DND-41 (cell line): ENCODE results near the gene CDC37.

Experiments used
- ATAC-seq: fragments of 200-7000 bp; cut with Tn5 transposase; 3 replicates; pipeline ENCODE4 v1.9.1; 2021; ENCODE audit warnings: low read depth; ENCODE audit not compliant: insufficient read depth
- DNase-seq: peaks from one replicate; pipeline ENCODE4 v3.0.0-alpha.2; 2020
- H2AFZ ChIP-seq: 2 replicates; pipeline ENCODE4 v1.6.0; 2012; ENCODE audit warnings: low read depth, low read length
- H3K27ac ChIP-seq: 2 replicates; pipeline ENCODE4 v1.5.1; 2012; ENCODE audit warnings: low read length, inconsistent platforms
- H3K27me3 ChIP-seq: fragments of 200-600 bp; sonication (generic); 2 replicates; pipeline ENCODE4 v1.6.0; 2012; ENCODE audit warnings: low read length, mild to moderate bottlenecking, inconsistent platforms; ENCODE audit not compliant: insufficient read depth, poor library complexity
- H3K36me3 ChIP-seq: 2 replicates; pipeline ENCODE4 v1.5.1; 2012; ENCODE audit warnings: low read length, inconsistent platforms; ENCODE audit not compliant: insufficient read depth
- H3K4me1 ChIP-seq: 2 replicates; pipeline ENCODE4 v1.5.1; 2012; ENCODE audit warnings: mild to moderate bottlenecking, low read length; ENCODE audit not compliant: insufficient read depth
- H3K4me2 ChIP-seq: 2 replicates; pipeline ENCODE4 v1.6.0; 2012; ENCODE audit warnings: mild to moderate bottlenecking, moderate library complexity, low read length, inconsistent platforms; ENCODE audit not compliant: insufficient read depth
- H3K4me3 ChIP-seq, 2 experiments: fragments of 200-600 bp in 1 of 2; shearing (Covaris generic) in 1 of 2; 2 replicates each; pipeline ENCODE4 v1.5.1; 2012 to 2016; ENCODE audit warnings: inconsistent platforms in 2 of 2, low read length in 2 of 2, mild to moderate bottlenecking in 2 of 2, low read depth in 1 of 2, moderate library complexity in 1 of 2
- H3K79me2 ChIP-seq: 2 replicates; pipeline ENCODE4 v1.6.0; 2012; ENCODE audit warnings: low read length, inconsistent platforms; ENCODE audit not compliant: insufficient read depth
- H3K9ac ChIP-seq: 2 replicates; pipeline ENCODE4 v1.6.0; 2012; ENCODE audit warnings: low read depth, mild to moderate bottlenecking, inconsistent platforms, low read length, moderate library complexity
- H3K9me3 ChIP-seq: 2 replicates; pipeline ENCODE4 v1.5.1; 2012; ENCODE audit warnings: low read length, moderate library complexity, mild to moderate bottlenecking, inconsistent platforms; ENCODE audit not compliant: insufficient read depth, severe bottlenecking
- H4K20me1 ChIP-seq: 2 replicates; pipeline ENCODE4 v1.6.0; 2012; ENCODE audit warnings: low read length; ENCODE audit not compliant: insufficient read depth
- CTCF ChIP-seq: IDR thresholded peaks from 2 replicates; pipeline ENCODE4 v1.5.1; 2012; ENCODE audit warnings: borderline replicate concordance, low read length, moderate library complexity, mild to moderate bottlenecking; ENCODE audit not compliant: poor library complexity, severe bottlenecking; ENCODE audit errors: extremely low read depth
- EZH2 ChIP-seq: IDR thresholded peaks from 3 replicates; pipeline ENCODE4 v1.6.1; 2012; ENCODE audit warnings: borderline replicate concordance, low read depth, mild to moderate bottlenecking, moderate library complexity, low read length, inconsistent platforms; ENCODE audit not compliant: severe bottlenecking

CDC37 gene

GRCh38 chr19:10419200-10419645 is 15.9 kb upstream of the CDC37 start:
- Histone ChIP-seq H2AFZ (peak overlapping the region; percentile 28; the same call in 1 of the 2 replicates), H3K27ac (no peak overlapping the region), H3K9ac (peak overlapping the region; percentile 45), H3K4me1 (peaks cover 41% of the 10 kb centered on the region), H3K9me3 (no peaks in the 10 kb centered on the region), H3K4me3 (peak overlapping the region in 1 of 2 experiments; percentile 59; a peak in 3 of 4 replicates), H3K27me3 (peaks cover 56% of the 10 kb centered on the region), H4K20me1 (peaks cover 25% of the 10 kb centered on the region), H3K4me2 (peak overlapping the region; percentile 74), H3K36me3 (no peaks in the 10 kb centered on the region), H3K79me2 (no peaks in the 10 kb centered on the region)
- ATAC-seq = peak; percentile 31
- DNase-seq = peak; percentile 56
- TF ChIP-seq EZH2 = no peak
- no peak for TF ChIP-seq CTCF

GRCh38 chr19:10418485-10419199 is 15.3 kb upstream of the CDC37 start:
- ATAC-seq (no peak), DNase-seq (peak; percentile 34)
- Histone ChIP-seq H3K4me2 (peak overlapping the region; percentile 74), H3K9ac (peak overlapping the region; percentile 45; the same call in 1 of the 2 replicates), H2AFZ (no peak overlapping the region), H3K9me3 (no peaks in the 10 kb centered on the region), H3K36me3 (no peaks in the 10 kb centered on the region), H3K4me1 (peaks cover 40% of the 10 kb centered on the region), H3K4me3 (peak overlapping the region in 1 of 2 experiments; percentile 59; a peak in 2 of 4 replicates), H3K27ac (no peak overlapping the region), H3K27me3 (peaks cover 50% of the 10 kb centered on the region), H3K79me2 (no peaks in the 10 kb centered on the region), H4K20me1 (peaks cover 22% of the 10 kb centered on the region)
- TF ChIP-seq EZH2 (no peak), CTCF (peak; percentile 21)

GRCh38 chr19:10418235-10418484 is 14.8 kb upstream of the CDC37 start:
- no peak overlapping the region for H3K27ac ChIP-seq
- H3K4me3 ChIP-seq = no peak overlapping the region
- H3K4me1 ChIP-seq = peaks cover 44% of the 10 kb centered on the region
- no peak overlapping the region for H3K4me2 ChIP-seq
- DNase-seq = no peak
- no peak overlapping the region for H3K9ac ChIP-seq
- TF ChIP-seq CTCF = no peak
- TF ChIP-seq EZH2 = no peak
- peaks cover 49% of the 10 kb centered on the region for H3K27me3 ChIP-seq
- no peaks in the 10 kb centered on the region for H3K79me2 ChIP-seq
- H3K9me3 ChIP-seq = no peaks in the 10 kb centered on the region
- H2AFZ ChIP-seq = no peak overlapping the region
- no peaks in the 10 kb centered on the region for H3K36me3 ChIP-seq
- H4K20me1 ChIP-seq = peaks cover 21% of the 10 kb centered on the region
- no peak for ATAC-seq
